Bronchial epithelial cell (primary cell): ENCODE measurements around the gene PGAM2. TPM values are rescaled to one million over a fixed set of nuclear protein-coding genes. Genes with fewer than 3 reads are reported as not detected.

Experiments used
- DNase-seq: peaks from one replicate; pipeline ENCODE4 v3.0.0-alpha.2; 2010; ENCODE audit warnings: low read depth
- FAIRE-seq: peaks from 2 replicates; lab custom pipeline; 2011; peaks lifted over from hg19 to GRCh38; lab: Jason Lieb, UNC
- H3K27me3 ChIP-seq: 2 replicates; pipeline ENCODE4 v1.5.1; 2011; ENCODE audit warnings: low read length; ENCODE audit not compliant: control insufficient read depth, insufficient read depth
- H3K36me3 ChIP-seq: 2 replicates; pipeline ENCODE4 v1.5.1; 2011; ENCODE audit warnings: low read length; ENCODE audit not compliant: control insufficient read depth, insufficient read depth
- H3K4me3 ChIP-seq: 2 replicates; pipeline ENCODE4 v1.5.1; 2011; ENCODE audit warnings: mild to moderate bottlenecking, low read depth, low read length, control low read depth
- total RNA-seq: library from RNA; depleted of rRNA; stranded (reverse); fragments of >200 nt; gene quantifications from 2 replicates; pipeline ENCODE4 v1.2.1, GENCODE V29; 2014
- TF ChIP-seq, protein P1 (sequence below): IDR thresholded peaks from 2 replicates; pipeline ENCODE4 v1.5.1; 2011; ENCODE audit warnings: mild to moderate bottlenecking, moderate library complexity, low read length, control low read depth, inconsistent platforms; ENCODE audit not compliant: insufficient read depth, severe bottlenecking

PGAM2 gene
- total RNA-seq, 1 donor from 2014 or later, result 0.53 TPM

DNA sequence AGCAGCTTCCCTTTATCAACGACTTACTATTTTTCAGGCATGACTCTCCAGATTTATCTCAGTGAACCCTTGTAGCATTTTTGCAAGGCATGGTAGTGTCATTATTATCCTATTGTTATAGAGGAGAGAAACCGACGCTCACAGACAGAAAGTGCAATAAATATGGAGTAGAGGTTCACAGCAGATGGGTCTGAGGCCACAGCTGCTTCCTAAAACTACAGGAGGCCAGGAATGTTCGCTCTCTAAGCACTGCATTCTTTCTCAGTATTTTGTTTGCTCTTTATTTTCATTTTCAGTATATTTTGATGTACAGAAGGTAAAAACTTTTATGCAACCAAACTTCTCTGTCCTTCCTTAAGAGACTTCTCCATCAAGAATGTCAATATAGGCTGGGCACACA, 34.3 kb upstream of the PGAM2 start:
- DNase-seq (no peak), FAIRE-seq (no peak)
- no peak overlapping the region for H3K4me3 ChIP-seq
- H3K36me3 ChIP-seq, result no peaks in the 10 kb centered on the region
- TF ChIP-seq, protein P1, sequence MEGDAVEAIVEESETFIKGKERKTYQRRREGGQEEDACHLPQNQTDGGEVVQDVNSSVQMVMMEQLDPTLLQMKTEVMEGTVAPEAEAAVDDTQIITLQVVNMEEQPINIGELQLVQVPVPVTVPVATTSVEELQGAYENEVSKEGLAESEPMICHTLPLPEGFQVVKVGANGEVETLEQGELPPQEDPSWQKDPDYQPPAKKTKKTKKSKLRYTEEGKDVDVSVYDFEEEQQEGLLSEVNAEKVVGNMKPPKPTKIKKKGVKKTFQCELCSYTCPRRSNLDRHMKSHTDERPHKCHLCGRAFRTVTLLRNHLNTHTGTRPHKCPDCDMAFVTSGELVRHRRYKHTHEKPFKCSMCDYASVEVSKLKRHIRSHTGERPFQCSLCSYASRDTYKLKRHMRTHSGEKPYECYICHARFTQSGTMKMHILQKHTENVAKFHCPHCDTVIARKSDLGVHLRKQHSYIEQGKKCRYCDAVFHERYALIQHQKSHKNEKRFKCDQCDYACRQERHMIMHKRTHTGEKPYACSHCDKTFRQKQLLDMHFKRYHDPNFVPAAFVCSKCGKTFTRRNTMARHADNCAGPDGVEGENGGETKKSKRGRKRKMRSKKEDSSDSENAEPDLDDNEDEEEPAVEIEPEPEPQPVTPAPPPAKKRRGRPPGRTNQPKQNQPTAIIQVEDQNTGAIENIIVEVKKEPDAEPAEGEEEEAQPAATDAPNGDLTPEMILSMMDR, result no peak
- no peaks in the 10 kb centered on the region for H3K27me3 ChIP-seq

DNA sequence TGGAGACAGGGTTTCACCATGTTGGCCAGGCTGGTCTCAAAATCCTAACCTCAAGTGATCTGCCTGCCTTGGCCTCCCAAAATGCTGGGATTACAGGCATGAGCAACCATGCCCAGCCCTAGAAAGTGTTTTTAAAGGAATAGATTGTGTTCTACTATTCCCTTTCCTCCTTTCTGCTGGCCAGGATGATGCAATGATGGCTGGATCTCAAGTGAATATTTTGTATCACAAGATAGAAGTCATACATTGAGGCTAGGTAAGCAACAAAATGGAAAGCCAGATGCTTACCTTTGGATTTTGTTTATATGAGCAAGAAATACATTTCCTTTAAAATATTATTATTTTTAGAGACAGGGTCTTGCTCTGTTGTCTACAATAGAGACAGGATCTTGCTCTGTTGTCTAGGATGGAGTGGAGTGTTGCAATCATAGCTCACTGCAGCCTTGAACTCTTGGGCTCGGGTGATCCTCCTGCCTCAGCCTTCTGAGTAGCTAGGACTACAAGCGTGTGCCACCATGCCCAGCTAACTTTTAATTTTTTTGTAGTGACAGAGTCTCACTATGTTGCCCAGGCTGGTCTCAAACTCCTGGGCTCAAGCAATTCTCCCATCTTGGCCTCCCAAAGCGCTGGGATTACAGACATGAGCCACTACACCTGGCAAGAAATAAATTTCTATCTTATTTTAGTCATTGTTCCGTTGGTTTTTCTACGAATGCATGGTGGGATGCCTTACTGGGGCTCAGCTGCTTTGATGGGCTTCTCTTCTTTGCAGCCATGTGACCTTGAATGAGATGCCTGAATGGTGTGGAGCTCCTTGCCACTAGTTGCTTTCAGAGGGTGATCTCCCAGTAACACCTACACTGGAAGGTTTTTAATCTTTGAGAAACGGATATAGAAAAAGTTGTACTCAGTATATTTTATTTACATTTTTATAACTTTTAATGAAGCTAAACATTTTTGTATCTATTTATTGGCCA, 33.0 kb upstream of the PGAM2 start:
- Histone ChIP-seq H3K27me3 (no peaks in the 10 kb centered on the region), H3K36me3 (no peaks in the 10 kb centered on the region), H3K4me3 (no peak overlapping the region)
- FAIRE-seq (no peak), DNase-seq (no peak)
- TF ChIP-seq, protein P1, result no peak

DNA sequence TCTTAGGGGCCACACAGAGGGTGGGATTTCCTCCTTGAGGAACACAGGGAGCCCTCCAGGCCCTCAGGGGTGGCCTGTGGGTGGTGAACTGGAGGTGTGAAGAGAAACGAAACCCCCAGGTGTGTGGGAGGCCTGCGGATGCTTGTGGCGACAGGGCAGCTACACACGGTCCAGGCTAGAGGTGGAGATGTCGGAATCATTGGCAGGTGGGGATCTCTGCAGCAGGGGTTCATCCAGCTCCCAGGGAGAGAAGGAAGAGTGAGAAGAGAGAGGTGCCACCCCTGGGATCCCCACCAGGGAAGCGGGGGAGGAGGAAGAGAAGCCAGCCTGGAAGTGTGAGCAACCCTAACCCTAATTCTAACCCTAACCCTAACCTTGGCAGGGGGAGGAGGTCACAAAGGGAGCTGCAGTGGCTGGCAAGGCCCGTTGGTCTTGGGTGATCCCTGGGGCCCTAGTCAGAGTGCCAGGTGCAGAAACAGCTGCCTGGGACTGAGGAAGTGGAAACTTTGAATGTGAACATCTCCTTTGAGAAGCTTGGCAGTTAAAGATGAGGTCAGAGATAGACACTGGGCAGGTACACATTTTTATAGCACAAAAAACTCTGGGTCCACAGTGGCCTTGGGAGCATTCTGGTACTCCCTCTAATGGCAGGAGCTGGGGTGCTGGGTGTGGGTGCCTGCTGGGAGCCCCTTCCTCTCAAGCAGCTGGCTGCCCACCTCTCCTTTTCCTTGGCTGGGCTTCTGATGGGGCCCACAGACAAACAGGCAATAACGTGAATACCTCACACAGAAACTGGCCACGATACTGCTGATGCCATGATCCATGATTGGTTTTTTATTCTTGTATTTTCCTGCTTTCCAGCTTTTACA, 31.9 kb upstream of the PGAM2 start:
- Histone ChIP-seq H3K27me3 (no peaks in the 10 kb centered on the region), H3K36me3 (no peaks in the 10 kb centered on the region), H3K4me3 (no peak overlapping the region)
- FAIRE-seq (no peak), DNase-seq (no peak)
- TF ChIP-seq, protein P1, result no peak

DNA sequence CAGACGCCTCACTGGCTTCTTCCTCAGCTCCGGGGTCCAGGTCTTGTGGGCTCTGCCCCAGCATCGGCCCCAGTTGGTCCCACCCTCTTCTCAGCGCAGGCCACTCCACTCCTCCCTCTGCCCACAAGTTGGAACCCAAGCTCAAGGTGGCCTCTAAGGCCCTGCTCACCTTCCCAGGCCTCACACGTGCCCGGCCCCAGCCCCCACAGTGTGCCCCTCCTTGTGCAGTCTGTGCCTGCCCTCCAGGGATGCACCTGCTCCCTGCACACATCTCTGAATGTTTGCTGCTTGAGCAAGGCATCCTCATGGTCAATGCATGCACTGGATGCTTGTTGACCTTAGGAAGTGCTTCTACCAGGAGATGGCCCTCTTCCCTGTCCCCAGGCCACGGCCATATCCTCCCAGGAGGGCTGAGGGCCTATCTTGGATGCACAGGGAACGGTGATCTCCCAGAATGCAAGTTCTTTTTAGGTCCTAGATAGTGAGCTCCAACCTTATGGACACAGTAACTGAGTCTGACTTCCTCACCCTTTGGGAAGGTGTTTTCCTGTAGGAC, 31.0 kb upstream of the PGAM2 start:
- FAIRE-seq, result no peak
- H3K4me3 ChIP-seq, result no peak overlapping the region
- no peaks in the 10 kb centered on the region for H3K36me3 ChIP-seq
- TF ChIP-seq, protein P1, result no peak
- no peaks in the 10 kb centered on the region for H3K27me3 ChIP-seq
- DNase-seq, result no peak

DNA sequence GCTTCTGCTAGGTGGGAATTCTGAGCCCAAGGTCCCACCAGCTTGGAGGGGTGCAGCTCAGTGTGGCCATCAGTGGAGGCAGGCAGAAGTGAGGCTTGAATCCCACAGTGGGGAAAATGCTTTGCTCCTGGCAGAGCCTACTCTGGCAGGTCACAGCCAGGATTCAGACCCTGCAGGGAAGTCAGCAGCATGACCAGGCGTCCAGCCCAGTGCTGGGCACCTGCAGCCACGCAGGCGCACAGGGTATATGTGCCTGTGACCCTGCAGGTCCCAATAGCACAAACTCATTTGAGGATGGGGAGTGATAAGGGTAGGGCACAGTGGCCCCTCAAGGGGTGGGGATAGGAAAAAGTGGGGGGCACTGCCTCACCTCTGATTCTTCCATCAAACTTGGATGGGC, 30.4 kb upstream of the PGAM2 start:
- Histone ChIP-seq H3K36me3 (no peaks in the 10 kb centered on the region), H3K27me3 (no peaks in the 10 kb centered on the region), H3K4me3 (no peak overlapping the region)
- FAIRE-seq (no peak), DNase-seq (no peak)
- TF ChIP-seq, protein P1, result no peak
